Activated effector memory CD4-positive, alpha-beta T cell treated with anti-CD3 and anti-CD28 coated beads, Interleukin-2, amount 50 U/mL, for 16 hours (primary cell): Measurements from ENCODE around the gene HOXA2.

Experiments used
- DNase-seq: peaks from one replicate; pipeline ENCODE4 v3.0.0-alpha.2; 2020

The HOXA2 gene

GRCh38 chr7:27071622-27072390, 30.7 kb downstream of the HOXA2 start:
- DNase-seq: no peak

- no peak for DNase-seq
These were observed 34.2 kb downstream of the HOXA2 start for GRCh38 chr7:27068259-27068658.

- no peak for DNase-seq
These were observed 36.3 kb downstream of the HOXA2 start for GRCh38 chr7:27066148-27066547.

DNA sequence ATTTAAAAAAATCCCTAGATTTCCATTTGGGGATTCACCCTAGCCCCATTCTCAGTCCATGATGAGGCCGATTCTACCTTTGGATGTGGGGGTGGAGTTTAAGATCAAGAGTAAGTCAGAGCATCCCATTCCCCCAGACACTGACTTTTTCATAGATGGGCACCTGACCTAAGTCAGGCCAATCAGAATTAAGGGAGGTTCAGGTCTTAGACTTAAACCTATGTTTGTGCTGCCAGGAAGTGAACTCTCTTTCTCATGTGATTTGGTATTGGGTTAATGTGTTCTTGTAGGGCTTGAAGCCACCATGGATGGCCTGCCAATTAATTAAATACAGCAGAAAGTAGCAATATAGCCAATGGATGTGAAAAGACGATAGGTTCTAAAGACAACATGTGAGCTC, 36.8 kb downstream of the HOXA2 start:
- DNase-seq: no peak

GRCh38 chr7:27064661-27065060, 37.8 kb downstream of the HOXA2 start:
- DNase-seq: no peak

- no peak for DNase-seq
These were observed 38.3 kb downstream of the HOXA2 start for GRCh38 chr7:27064159-27064558.

DNA sequence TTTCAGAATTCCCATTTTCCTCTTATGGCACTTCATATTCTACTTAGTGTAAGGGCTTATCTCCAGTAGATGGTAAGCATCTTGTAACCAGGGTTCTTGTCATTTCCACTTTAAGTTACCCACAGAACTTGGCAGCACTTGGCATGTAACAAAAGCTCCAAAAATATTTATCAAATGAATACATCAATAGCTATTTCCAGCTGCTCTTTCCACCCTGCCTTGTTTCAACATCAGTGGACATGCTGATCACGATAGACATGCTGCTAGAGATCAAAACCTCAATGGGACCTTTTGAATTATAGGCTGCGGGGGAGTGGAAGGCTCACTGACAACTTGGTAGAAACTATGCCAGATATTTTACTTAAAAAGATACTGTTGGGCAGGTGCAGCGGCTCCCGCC, 39.5 kb downstream of the HOXA2 start:
- DNase-seq: no peak

- no peak for DNase-seq
These were observed 49.3 kb downstream of the HOXA2 start for GRCh38 chr7:27053153-27053552.

GRCh38 chr7:27051451-27051850, 51.0 kb downstream of the HOXA2 start:
- DNase-seq: no peak
